GM20000 (cell line): ENCODE data around the gene FUBP3.

Experiments used
- DNase-seq: peaks from one replicate; pipeline ENCODE4 v3.0.0; 2012; ENCODE audit warnings: low spot score
- CTCF ChIP-seq: IDR thresholded peaks from 2 replicates; pipeline ENCODE4 v1.5.1; 2012; ENCODE audit warnings: mild to moderate bottlenecking, control low read depth; ENCODE audit errors: extremely low read depth, missing control alignments

The FUBP3 gene

GRCh38 chr9:130544364-130544763 is 35.0 kb upstream of the FUBP3 start:
- TF ChIP-seq CTCF, result no peak

GRCh38 chr9:130548103-130548502 is 31.3 kb upstream of the FUBP3 start:
- no peak for DNase-seq
- no peak for TF ChIP-seq CTCF

More at GRCh38 chr9:130544364-130544763, 35.0 kb upstream of the FUBP3 start:
- DNase-seq, result no peak

GRCh38 chr9:130549093-130549735 is 30.2 kb upstream of the FUBP3 start:
- TF ChIP-seq CTCF, result no peak
- no peak for DNase-seq

GRCh38 chr9:130554606-130555005 is 24.8 kb upstream of the FUBP3 start:
- no peak for TF ChIP-seq CTCF
- DNase-seq, result no peak

GRCh38 chr9:130555061-130555460 is 24.3 kb upstream of the FUBP3 start:
- TF ChIP-seq CTCF, result no peak
- DNase-seq, result no peak

GRCh38 chr9:130555968-130556367 is 23.4 kb upstream of the FUBP3 start:
- no peak for TF ChIP-seq CTCF
- no peak for DNase-seq

GRCh38 chr9:130556396-130557076 is 22.8 kb upstream of the FUBP3 start:
- no peak for TF ChIP-seq CTCF
- no peak for DNase-seq
